Suprapubic skin (tissue), 4 donors: ENCODE data around the gene FCER1A. TPM values are rescaled to one million over a fixed set of nuclear protein-coding genes. Genes with fewer than 3 reads are reported as not detected.
"Not testable (repeated sequence)": the region's sequence is repeated elsewhere in the genome, so short reads cannot be mapped to it uniquely, and the experiment has no call there.

Source experiments
- DNase-seq, 2 donors: peaks; one replicate each; pipeline ENCODE4 v3.0.0-alpha.2; 2019; ENCODE audit warnings: low spot score in 2 of 2
- H3K27ac ChIP-seq: fragments of 200-600 bp; sonication (generic); one replicate; pipeline ENCODE4 v1.5.1; 2019
- H3K27me3 ChIP-seq: fragments of 200-600 bp; sonication (generic); one replicate; pipeline ENCODE4 v1.5.1; 2019
- H3K36me3 ChIP-seq: fragments of 200-600 bp; sonication (generic); one replicate; pipeline ENCODE4 v1.5.1; 2019
- H3K4me1 ChIP-seq: fragments of 200-600 bp; sonication (generic); one replicate; pipeline ENCODE4 v1.5.1; 2019
- H3K4me3 ChIP-seq: fragments of 200-600 bp; sonication (generic); one replicate; pipeline ENCODE4 v1.5.1; 2019; ENCODE audit warnings: mild to moderate bottlenecking
- H3K9me3 ChIP-seq: fragments of 200-600 bp; sonication (generic); one replicate; pipeline ENCODE4 v1.5.1; 2019
- EP300 ChIP-seq: sonication (generic); formaldehyde crosslinking; IDR thresholded peaks from one replicate; pipeline ENCODE4 v1.6.1; 2017; ENCODE audit warnings: antibody characterized with exemption
- POLR2A ChIP-seq, 2 donors: fragments of 450-650 bp; IDR thresholded peaks; one replicate each; pipeline ENCODE4 v1.6.1; 2017; ENCODE audit warnings: antibody characterized with exemption in 2 of 2, mild to moderate bottlenecking in 2 of 2, moderate library complexity in 2 of 2
- POLR2AphosphoS5 ChIP-seq, 3 donors: sonication (generic); formaldehyde crosslinking; IDR thresholded peaks; one replicate each; pipeline ENCODE4 v1.6.1; 2017; ENCODE audit warnings: antibody characterized with exemption in 3 of 3
- WGBS: methylation state at CpG from one replicate; pipeline ENCODE4 v1.1.5; 2018; 5-methylcytosine and 5-hydroxymethylcytosine counted together
- total RNA-seq, 4 donors: library from RNA; depleted of rRNA; stranded (reverse); fragments of >200 nt; gene quantifications; one replicate each; pipeline ENCODE4 v1.1.0, GENCODE V29; 2016
- TF ChIP-seq, protein P1 (sequence below), 2 donors: fragments of 200-600 bp in 1 of 2; fragments of 450-650 bp in 1 of 2; sonication (generic) in 1 of 2; IDR thresholded peaks; one replicate each; pipeline ENCODE4 v1.5.1; 2016 to 2019; ENCODE audit warnings: antibody characterized with exemption in 2 of 2, mild to moderate bottlenecking in 1 of 2, moderate library complexity in 1 of 2

Gene FCER1A
- total RNA-seq, 4 donors from 2014 or later = 14.3 to 36.9 (median 24.6) TPM

- Histone ChIP-seq H3K9me3 (no peaks in the 10 kb centered on the region), H3K4me1 (no peaks in the 10 kb centered on the region), H3K4me3 (no peak overlapping the region), H3K27me3 (no peaks in the 10 kb centered on the region), H3K27ac (no peak overlapping the region), H3K36me3 (no peaks in the 10 kb centered on the region)
- WGBS = 73% methylated on average over 4 of the region's 4 CpGs
- DNase-seq = no peak
- TF ChIP-seq POLR2A (IDR thresholded peaks at IDR 0.05) (no peak), EP300 (no peak), POLR2AphosphoS5 (IDR thresholded peaks at IDR 0.05) (no peak)
- TF ChIP-seq, protein P1, sequence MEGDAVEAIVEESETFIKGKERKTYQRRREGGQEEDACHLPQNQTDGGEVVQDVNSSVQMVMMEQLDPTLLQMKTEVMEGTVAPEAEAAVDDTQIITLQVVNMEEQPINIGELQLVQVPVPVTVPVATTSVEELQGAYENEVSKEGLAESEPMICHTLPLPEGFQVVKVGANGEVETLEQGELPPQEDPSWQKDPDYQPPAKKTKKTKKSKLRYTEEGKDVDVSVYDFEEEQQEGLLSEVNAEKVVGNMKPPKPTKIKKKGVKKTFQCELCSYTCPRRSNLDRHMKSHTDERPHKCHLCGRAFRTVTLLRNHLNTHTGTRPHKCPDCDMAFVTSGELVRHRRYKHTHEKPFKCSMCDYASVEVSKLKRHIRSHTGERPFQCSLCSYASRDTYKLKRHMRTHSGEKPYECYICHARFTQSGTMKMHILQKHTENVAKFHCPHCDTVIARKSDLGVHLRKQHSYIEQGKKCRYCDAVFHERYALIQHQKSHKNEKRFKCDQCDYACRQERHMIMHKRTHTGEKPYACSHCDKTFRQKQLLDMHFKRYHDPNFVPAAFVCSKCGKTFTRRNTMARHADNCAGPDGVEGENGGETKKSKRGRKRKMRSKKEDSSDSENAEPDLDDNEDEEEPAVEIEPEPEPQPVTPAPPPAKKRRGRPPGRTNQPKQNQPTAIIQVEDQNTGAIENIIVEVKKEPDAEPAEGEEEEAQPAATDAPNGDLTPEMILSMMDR (IDR thresholded peaks at IDR 0.05) = no peak
These were observed 40.8 kb downstream of the FCER1A start for GRCh38 chr1:159342761-159343425.

DNA sequence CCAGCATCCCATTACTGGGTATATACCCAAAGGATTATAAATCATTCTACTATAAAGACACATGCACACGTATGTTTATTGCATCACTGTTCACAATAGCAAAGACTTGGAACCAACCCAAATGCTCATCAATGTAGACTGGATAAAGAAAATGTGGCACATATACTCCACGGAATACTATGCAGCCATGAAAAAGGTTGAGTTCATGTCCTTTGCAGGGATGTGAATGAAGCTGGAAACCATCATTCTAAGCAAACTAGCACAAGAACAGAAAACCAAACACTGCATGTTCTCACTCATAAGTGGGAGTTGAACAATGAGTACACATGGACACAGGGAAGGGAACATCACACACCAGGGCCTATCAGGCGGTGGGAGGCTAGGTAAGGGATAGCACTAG, 47.2 kb downstream of the FCER1A start:
- not testable (repeated sequence) for H3K4me1 ChIP-seq, H3K9me3 ChIP-seq, DNase-seq, H3K4me3 ChIP-seq, H3K27me3 ChIP-seq, H3K36me3 ChIP-seq, H3K27ac ChIP-seq
- WGBS = 80% methylated on average over 3 of the region's 3 CpGs

DNA sequence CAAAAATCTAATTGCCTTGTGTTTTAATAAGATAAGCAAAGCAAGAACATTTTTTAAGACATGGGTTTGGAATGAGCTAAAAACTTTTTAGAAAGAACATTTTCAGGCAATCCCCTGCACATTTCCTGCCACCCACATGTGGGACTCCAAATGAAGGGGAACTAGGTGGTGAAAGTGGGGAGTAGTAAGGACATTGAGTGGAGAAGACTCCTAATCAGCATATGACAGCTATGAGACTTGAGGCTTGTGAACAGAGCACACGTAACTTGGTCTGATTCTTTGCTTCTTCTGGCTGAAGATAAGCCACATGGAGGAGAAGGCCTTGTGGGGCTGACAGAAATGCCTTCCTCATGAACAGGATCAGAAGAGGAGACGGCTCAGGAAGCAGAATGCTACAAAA, 50.3 kb downstream of the FCER1A start:
- H3K27me3 ChIP-seq = no peaks in the 10 kb centered on the region
- H3K27ac ChIP-seq = no peak overlapping the region
- no peak for DNase-seq
- H3K9me3 ChIP-seq = peaks cover 4% of the 10 kb centered on the region
- no peaks in the 10 kb centered on the region for H3K36me3 ChIP-seq
- no peaks in the 10 kb centered on the region for H3K4me1 ChIP-seq
- TF ChIP-seq POLR2A (IDR thresholded peaks at IDR 0.05) (no peak), EP300 (no peak), POLR2AphosphoS5 (IDR thresholded peaks at IDR 0.05) (no peak)
- TF ChIP-seq, protein P1 (IDR thresholded peaks at IDR 0.05) = no peak
- H3K4me3 ChIP-seq = no peak overlapping the region
- WGBS = 79% methylated on average over 2 of the region's 2 CpGs

Other genes with a start within 250 kb of the FCER1A start
- not detected for gene AIM2, start 225.6 kb upstream of the FCER1A start, total RNA-seq
- gene CADM3, start 130.7 kb upstream of the FCER1A start, total RNA-seq = 1 to 10 TPM; 4.3 to 9.8 (median 7.9) TPM
- 100 to 1,000 TPM in 1 of 4 donors, 10 to 100 TPM in 3; 34.7 to 117 (median 41.4) TPM for gene ACKR1, start 97.5 kb upstream of the FCER1A start, total RNA-seq
- gene OR10J4, start 129.9 kb downstream of the FCER1A start, total RNA-seq = not detected
- not detected for gene OR10J1, start 137.4 kb downstream of the FCER1A start, total RNA-seq
- gene OR10J5, start 233.7 kb downstream of the FCER1A start, total RNA-seq = not detected